Mucosa of descending colon (tissue), 3 donors: Measurements from ENCODE around the gene SHISA7. TPM values are rescaled to one million over a fixed set of nuclear protein-coding genes. Genes with fewer than 3 reads are reported as not detected.

ENCODE experiments used
- ATAC-seq: fragments of 200-7000 bp; cut with Tn5 transposase; one replicate; pipeline ENCODE4 v1.9.1; 2020; ENCODE audit warnings: mild to moderate bottlenecking, moderate library complexity
- DNase-seq, 3 donors: peaks; one replicate each; pipeline ENCODE4 v3.0.0-alpha.2; 2020
- H3K36me3 ChIP-seq: fragments of 200-600 bp; one replicate; pipeline ENCODE4 v1.8.0; 2021; ENCODE audit warnings: low read depth, mild to moderate bottlenecking
- H3K4me1 ChIP-seq: fragments of 200-600 bp; one replicate; pipeline ENCODE4 v1.8.0; 2021; ENCODE audit warnings: low read depth, mild to moderate bottlenecking
- H3K4me3 ChIP-seq: fragments of 200-600 bp; one replicate; pipeline ENCODE4 v1.8.0; 2021; ENCODE audit warnings: mild to moderate bottlenecking
- H3K9me3 ChIP-seq: fragments of 200-600 bp; one replicate; pipeline ENCODE4 v1.8.0; 2021; ENCODE audit warnings: mild to moderate bottlenecking
- intact Hi-C, 2 donors: fragments of 100-400 bp; cut with DNase I in 1 of 2; cut with micrococcal nuclease in 1 of 2; formaldehyde crosslinking; loops; one replicate each; pipeline versions ENCODE4 v1.11.0 to v1.11.1; 2022; cut with DNase I, micrococcal nuclease
- total RNA-seq, 3 donors: library from RNA; stranded (reverse); fragmentation: NEBNext Ultra II Directional in 2 of 3; extraction: Animal tissue kit (Norgen Biotek cat#: 25700) in 2 of 3; gene quantifications; one replicate each; pipeline versions ENCODE4 v1.2.1 to v1.2.4, GENCODE V29; 2021 to 2023
- TF ChIP-seq, protein P1 (sequence below): fragments of 200-600 bp; IDR thresholded peaks from one replicate; pipeline ENCODE4 v1.8.0; 2022; ENCODE audit warnings: antibody characterized with exemption, mild to moderate bottlenecking
- donor health status: DM: no; HTN: no; CAD: no; lungs with moderate emphysema.
- donor health status: DM: no; HTN: no; CAD: no.
- donor health status: DM: no; HTN: yes; CAD: no.

The SHISA7 gene
- total RNA-seq, 3 donors from 2014 or later = 0.35 TPM; not detected in 2

GRCh38 chr19:55462722-55463121 is 19.6 kb upstream of the SHISA7 start:
- no peaks in the 10 kb centered on the region for H3K9me3 ChIP-seq
- H3K36me3 ChIP-seq = peaks cover 4% of the 10 kb centered on the region
- DNase-seq (no peak), ATAC-seq (no peak)
- H3K4me1 ChIP-seq = peaks cover 12% of the 10 kb centered on the region
- intact Hi-C loops = no loop called here
- no peak overlapping the region for H3K4me3 ChIP-seq
- TF ChIP-seq, protein P1, sequence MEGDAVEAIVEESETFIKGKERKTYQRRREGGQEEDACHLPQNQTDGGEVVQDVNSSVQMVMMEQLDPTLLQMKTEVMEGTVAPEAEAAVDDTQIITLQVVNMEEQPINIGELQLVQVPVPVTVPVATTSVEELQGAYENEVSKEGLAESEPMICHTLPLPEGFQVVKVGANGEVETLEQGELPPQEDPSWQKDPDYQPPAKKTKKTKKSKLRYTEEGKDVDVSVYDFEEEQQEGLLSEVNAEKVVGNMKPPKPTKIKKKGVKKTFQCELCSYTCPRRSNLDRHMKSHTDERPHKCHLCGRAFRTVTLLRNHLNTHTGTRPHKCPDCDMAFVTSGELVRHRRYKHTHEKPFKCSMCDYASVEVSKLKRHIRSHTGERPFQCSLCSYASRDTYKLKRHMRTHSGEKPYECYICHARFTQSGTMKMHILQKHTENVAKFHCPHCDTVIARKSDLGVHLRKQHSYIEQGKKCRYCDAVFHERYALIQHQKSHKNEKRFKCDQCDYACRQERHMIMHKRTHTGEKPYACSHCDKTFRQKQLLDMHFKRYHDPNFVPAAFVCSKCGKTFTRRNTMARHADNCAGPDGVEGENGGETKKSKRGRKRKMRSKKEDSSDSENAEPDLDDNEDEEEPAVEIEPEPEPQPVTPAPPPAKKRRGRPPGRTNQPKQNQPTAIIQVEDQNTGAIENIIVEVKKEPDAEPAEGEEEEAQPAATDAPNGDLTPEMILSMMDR = no peak

DNA sequence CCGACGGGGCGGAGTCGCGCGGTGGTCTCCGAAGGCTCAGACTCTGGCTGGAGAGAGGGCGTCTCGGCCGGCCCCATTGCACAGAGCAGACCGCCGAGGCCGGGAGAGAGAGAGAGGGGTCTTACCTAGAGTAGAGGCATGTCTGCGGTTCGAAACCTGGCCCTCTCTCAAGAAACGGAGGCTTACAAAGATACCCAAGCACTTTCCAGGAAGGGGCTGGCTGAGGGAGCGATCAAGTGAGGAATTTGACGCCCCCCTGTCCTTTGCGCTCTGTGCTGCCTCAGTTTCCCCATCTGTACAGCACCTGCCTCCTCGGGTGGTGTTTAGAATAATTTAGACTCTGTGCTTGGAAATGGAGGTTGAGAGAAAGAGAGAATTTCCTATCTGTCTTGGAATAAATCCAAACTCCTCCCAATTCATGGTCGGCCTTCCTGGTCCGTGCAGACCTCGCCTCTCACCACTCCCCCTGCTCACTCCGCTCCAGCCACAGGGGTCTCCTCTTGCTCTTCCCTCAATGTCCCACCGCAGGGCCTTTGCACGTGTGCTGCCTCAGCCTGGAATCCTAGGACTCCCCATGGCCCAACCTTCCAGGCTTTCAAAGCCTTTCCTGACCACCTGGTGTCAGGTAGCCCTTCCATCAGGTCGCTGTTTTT is 19.0 kb upstream of the SHISA7 start:
- intact Hi-C loops = no loop called here
- Histone ChIP-seq H3K4me3 (peak overlapping the region; percentile 25), H3K9me3 (no peaks in the 10 kb centered on the region), H3K4me1 (peaks cover 10% of the 10 kb centered on the region), H3K36me3 (peaks cover 4% of the 10 kb centered on the region)
- ATAC-seq (peak; percentile 22), DNase-seq (no peak)
- TF ChIP-seq, protein P1 = no peak

- H3K4me3 ChIP-seq = peak within 1 kb of the TSS; percentile 68
- no peaks in the 10 kb centered on the region for H3K9me3 ChIP-seq
- DNase-seq = peak; percentile 100
- peaks cover 10% of the 10 kb centered on the region for H3K4me1 ChIP-seq
- H3K36me3 ChIP-seq = peaks cover 4% of the 10 kb centered on the region
- peak; percentile 97 for ATAC-seq
- TF ChIP-seq, protein P1 = peak; percentile 36
- intact Hi-C loops = no loop called here
These were observed 18.3 kb upstream of the SHISA7 start, which contains the start of gene ISOC2 for GRCh38 chr19:55461259-55461973. Gene ISOC2, minus strand, starts transcription at chr19:55461642. Its CDS starts 5,156 bp downstream, at chr19:55456486.

DNA sequence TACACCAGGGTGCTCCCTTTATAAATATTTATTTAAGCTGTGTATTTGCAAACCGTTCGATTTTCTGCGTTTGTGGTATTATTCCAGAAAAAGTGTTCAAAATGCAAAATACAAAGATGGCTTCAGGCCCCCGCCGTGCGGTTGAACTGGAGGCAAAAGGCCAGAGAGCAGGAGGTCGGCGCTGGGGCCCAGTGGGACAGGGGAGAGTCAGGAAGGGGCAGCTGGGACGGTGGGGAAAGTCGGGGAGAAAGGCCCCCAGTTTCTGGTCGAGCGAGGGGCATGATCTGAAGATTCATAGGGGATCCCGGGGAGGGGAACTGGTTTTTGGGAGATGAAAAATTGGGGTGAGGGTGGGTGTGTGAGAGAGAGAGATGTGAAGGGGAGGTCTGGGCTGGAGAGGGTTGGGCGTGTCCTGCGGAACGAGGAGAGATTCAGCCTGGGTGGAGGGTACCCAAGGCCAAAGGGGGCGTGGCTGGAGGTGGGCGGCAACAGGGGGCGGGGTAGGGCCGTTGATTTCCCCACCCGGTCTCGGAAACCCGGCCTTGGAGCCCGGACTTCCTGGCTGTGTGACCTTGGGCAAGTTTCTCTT is 17.7 kb upstream of the SHISA7 start:
- DNase-seq (peak; percentile 86 to 88 (median 88)), ATAC-seq (peak; percentile 57)
- TF ChIP-seq, protein P1 = no peak
- intact Hi-C loops = no loop called here
- Histone ChIP-seq H3K4me1 (peaks cover 10% of the 10 kb centered on the region), H3K36me3 (peaks cover 4% of the 10 kb centered on the region), H3K4me3 (peak overlapping the region; percentile 68), H3K9me3 (no peaks in the 10 kb centered on the region)

- DNase-seq = peak in 1 of 3 donors; percentile 54
- TF ChIP-seq, protein P1 = no peak
- no peak for ATAC-seq
- Histone ChIP-seq H3K4me3 (no peak overlapping the region), H3K4me1 (peaks cover 10% of the 10 kb centered on the region), H3K9me3 (no peaks in the 10 kb centered on the region), H3K36me3 (peaks cover 4% of the 10 kb centered on the region)
- intact Hi-C loops = no loop called here
These were observed 17.0 kb upstream of the SHISA7 start for GRCh38 chr19:55459950-55460657.
